Left cardiac atrium (tissue), 4 donors: ENCODE measurements around the gene CNOT10. TPM values are rescaled to one million over a fixed set of nuclear protein-coding genes. Genes with fewer than 3 reads are reported as not detected.
A peak's percentile ranks its signal among the peaks of the same experiment; 100 is the strongest.
"Not testable (repeated sequence)": the region's sequence is repeated elsewhere in the genome, so short reads cannot be mapped to it uniquely, and the experiment has no call there.

Source experiments
- ATAC-seq, 2 donors: fragments of 200-7000 bp; cut with Tn5 transposase; one replicate each; pipeline ENCODE4 v1.9.1; 2020; ENCODE audit warnings: mild to moderate bottlenecking in 2 of 2, moderate library complexity in 2 of 2
- DNase-seq: peaks from one replicate; pipeline ENCODE4 v3.0.0-alpha.2; 2020
- intact Hi-C, 2 donors: fragments of 100-400 bp; cut with DNase I; formaldehyde crosslinking; loops; one replicate each; pipeline versions ENCODE4 v1.14.1 to v1.15.1; 2022 to 2023
- long read RNA-seq: library from polyadenylated mRNA; unstranded; transcript quantifications from one replicate; pipeline ENCODE4 v2.0.0, GENCODE V29; 2021
- total RNA-seq, 2 donors: library from RNA; stranded (reverse); fragmentation: NEBNext Ultra II Directional; extraction: Animal tissue kit (Norgen Biotek cat#: 25700); gene quantifications; one replicate each; pipeline ENCODE4 v1.2.1, GENCODE V29; 2021
- donor health status: DM: no; HTN: yes; CAD: no.
- donor health status: DM: no; HTN: yes; CAD: no; lungs with severe emphysema.
- donor health status: DM: yes; HTN: yes; CAD: no.
- donor health status: Dilated cardiomyopathy.

CNOT10 gene
- total RNA-seq = 10 to 100 TPM; 16.1 to 18.1 TPM
- long read RNA-seq, transcript CNOT10-201 (19 exons, 2,815 nt) = major isoform, 14 of 18 reads
- long read RNA-seq, partial matches to known transcripts = 1 of 18 reads
- long read RNA-seq, other reads (novel, unspliced or antisense) = 3 of 18 reads

- peak; percentile 96 for DNase-seq
- intact Hi-C loops = no loop called here
- ATAC-seq = peak; percentile 99 to 100
Measured at GRCh38 chr3:32684800-32685542, at the start of gene CNOT10. Gene CNOT10 (plus strand): TSS chr3:32685188. CDS start chr3:32685461, 273 bp downstream.

GRCh38 chr3:32640939-32641338 lies 44.0 kb upstream of the CNOT10 start:
- ATAC-seq (no peak), DNase-seq (no peak)
- intact Hi-C loops = no loop called here

- ATAC-seq (peak; percentile 88 to 93), DNase-seq (peak; percentile 44)
- intact Hi-C loops = no loop called here
Measured at GRCh38 chr3:32641356-32641755, 43.6 kb upstream of the CNOT10 start.

GRCh38 chr3:32643354-32643753 lies 41.6 kb upstream of the CNOT10 start:
- ATAC-seq = no peak
- intact Hi-C loops = no loop called here
- no peak for DNase-seq

GRCh38 chr3:32643816-32644215 lies 41.2 kb upstream of the CNOT10 start:
- intact Hi-C loops = no loop called here
- ATAC-seq = no peak
- no peak for DNase-seq

GRCh38 chr3:32644380-32644779 lies 40.6 kb upstream of the CNOT10 start:
- ATAC-seq = no peak
- DNase-seq = no peak
- intact Hi-C loops = no loop called here

- intact Hi-C loops = no loop called here
- no peak for DNase-seq
- ATAC-seq = no peak
Measured at GRCh38 chr3:32646761-32647160, 38.2 kb upstream of the CNOT10 start.

GRCh38 chr3:32652337-32653100 lies 32.5 kb upstream of the CNOT10 start:
- DNase-seq, intact Hi-C loops, ATAC-seq: not testable (repeated sequence)

GRCh38 chr3:32655167-32655566 lies 29.8 kb upstream of the CNOT10 start:
- ATAC-seq = no peak
- DNase-seq = no peak
- intact Hi-C loops = no loop called here

GRCh38 chr3:32660634-32661033 lies 24.4 kb upstream of the CNOT10 start:
- ATAC-seq (no peak), DNase-seq (no peak)
- intact Hi-C loops = no loop called here

- ATAC-seq (no peak), DNase-seq (no peak)
- intact Hi-C loops = no loop called here
Measured at GRCh38 chr3:32662647-32663046, 22.3 kb upstream of the CNOT10 start.

GRCh38 chr3:32664630-32665075 lies 20.3 kb upstream of the CNOT10 start:
- intact Hi-C loops = loop anchor here (2.0 to 5.0 kb wide), 2 partner anchors 152 to 154 kb away; no protein-coding TSS in a partner anchor
- peak; percentile 51 to 71 for ATAC-seq
- DNase-seq = peak; percentile 35

- no peak for ATAC-seq
- no peak for DNase-seq
- intact Hi-C loops = loop anchor here in 1 of 2 donors (5.0 kb wide), 1 partner anchor 155 kb away; no protein-coding TSS in a partner anchor
Measured at GRCh38 chr3:32667072-32667582, 17.9 kb upstream of the CNOT10 start.

- DNase-seq, ATAC-seq: not testable (repeated sequence)
- intact Hi-C loops = loop anchor here in 1 of 2 donors (5.0 kb wide), 1 partner anchor 157 kb away; no protein-coding TSS in a partner anchor
Measured at GRCh38 chr3:32669226-32669625, 15.8 kb upstream of the CNOT10 start.

- DNase-seq, intact Hi-C loops, ATAC-seq: not testable (repeated sequence)
Measured at GRCh38 chr3:32673730-32674129, 11.3 kb upstream of the CNOT10 start.

GRCh38 chr3:32675164-32675563 lies 9.8 kb upstream of the CNOT10 start:
- intact Hi-C loops = no loop called here
- DNase-seq (no peak), ATAC-seq (no peak)

GRCh38 chr3:32675650-32676049 lies 9.3 kb upstream of the CNOT10 start:
- intact Hi-C loops = no loop called here
- no peak for ATAC-seq
- no peak for DNase-seq

- ATAC-seq (no peak), DNase-seq (no peak)
- intact Hi-C loops = no loop called here
Measured at GRCh38 chr3:32681811-32682210, 3.2 kb upstream of the CNOT10 start.

GRCh38 chr3:32684029-32684799 lies 774 bp upstream of the CNOT10 start:
- intact Hi-C loops = no loop called here
- DNase-seq = no peak
- no peak for ATAC-seq
